ENCODE data around the gene KIF9.
"Not testable (repeated sequence)": the region's sequence is repeated elsewhere in the genome, so short reads cannot be mapped to it uniquely, and the experiment has no call there.

GRCh38 chr3:47251085-47251484, 31.5 kb downstream of the KIF9 start:
- TF ChIP-seq, protein P1, sequence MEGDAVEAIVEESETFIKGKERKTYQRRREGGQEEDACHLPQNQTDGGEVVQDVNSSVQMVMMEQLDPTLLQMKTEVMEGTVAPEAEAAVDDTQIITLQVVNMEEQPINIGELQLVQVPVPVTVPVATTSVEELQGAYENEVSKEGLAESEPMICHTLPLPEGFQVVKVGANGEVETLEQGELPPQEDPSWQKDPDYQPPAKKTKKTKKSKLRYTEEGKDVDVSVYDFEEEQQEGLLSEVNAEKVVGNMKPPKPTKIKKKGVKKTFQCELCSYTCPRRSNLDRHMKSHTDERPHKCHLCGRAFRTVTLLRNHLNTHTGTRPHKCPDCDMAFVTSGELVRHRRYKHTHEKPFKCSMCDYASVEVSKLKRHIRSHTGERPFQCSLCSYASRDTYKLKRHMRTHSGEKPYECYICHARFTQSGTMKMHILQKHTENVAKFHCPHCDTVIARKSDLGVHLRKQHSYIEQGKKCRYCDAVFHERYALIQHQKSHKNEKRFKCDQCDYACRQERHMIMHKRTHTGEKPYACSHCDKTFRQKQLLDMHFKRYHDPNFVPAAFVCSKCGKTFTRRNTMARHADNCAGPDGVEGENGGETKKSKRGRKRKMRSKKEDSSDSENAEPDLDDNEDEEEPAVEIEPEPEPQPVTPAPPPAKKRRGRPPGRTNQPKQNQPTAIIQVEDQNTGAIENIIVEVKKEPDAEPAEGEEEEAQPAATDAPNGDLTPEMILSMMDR (IDR thresholded peaks at IDR 0.05), result not testable (repeated sequence)
- TF ChIP-seq POLR2A (IDR thresholded peaks at IDR 0.05), result not testable (repeated sequence)

Data from esophagus squamous epithelium (tissue), 4 donors.